Kasumi-1 (cell line): Measurements from ENCODE around the gene MAML2.

Experiments
- DNase-seq, 2 experiments: peaks; one replicate each; lab custom pipeline; 2025; lab: John Stamatoyannopoulos, UW

The MAML2 gene

DNA sequence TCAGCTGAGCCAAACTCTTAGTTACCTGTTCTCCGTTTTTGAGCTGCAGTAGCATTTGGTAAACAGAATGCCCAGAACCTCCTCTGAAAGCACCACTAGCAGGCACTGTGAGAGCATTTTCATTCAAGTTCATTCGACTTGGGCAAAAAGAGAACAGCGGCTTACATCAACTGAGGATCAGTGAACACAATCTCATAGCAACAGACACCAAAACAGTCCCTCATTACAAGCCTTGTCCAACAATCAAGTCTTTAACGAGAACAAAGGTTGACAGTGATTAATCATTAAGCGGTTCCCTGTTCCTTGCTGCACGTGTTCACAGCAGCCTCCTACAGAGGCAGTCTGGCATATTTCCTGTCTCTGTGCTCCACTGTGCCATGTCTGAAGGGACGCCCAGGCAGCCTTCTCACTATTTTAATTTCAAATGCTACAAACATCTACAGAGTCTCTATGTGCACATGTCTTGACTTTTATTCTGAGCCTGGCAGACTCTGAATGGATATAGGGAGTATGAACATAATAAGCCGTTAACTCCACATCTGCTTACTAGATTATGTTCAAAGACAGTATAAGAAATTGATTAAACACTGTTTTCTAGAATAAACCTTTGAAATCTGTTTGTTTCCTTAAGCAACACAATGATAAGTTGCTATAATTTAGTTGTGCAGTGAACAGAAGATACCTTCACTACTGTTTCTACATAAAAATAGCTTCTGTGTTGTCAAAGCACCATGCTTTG is 330.7 kb downstream of the MAML2 start:
- DNase-seq: no peak

DNA sequence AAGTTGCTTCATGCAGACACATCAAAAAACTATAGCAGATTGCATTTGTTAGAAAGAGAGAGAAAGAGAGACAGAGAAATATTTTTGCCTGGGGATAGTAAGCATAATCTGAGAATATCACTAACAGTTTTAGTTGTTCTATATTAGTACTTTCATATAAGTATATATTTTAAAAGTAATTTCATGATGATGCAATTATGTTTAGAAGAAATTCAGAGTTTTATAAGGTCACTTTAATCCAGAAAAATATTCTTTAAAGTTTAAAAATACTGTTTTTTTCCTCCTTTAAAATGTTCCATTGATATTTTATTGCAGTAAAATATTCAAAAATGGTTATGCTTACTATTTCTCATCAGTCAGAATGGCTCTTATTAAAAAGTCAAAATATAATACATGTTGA is 332.3 kb downstream of the MAML2 start:
- no peak for DNase-seq

DNA sequence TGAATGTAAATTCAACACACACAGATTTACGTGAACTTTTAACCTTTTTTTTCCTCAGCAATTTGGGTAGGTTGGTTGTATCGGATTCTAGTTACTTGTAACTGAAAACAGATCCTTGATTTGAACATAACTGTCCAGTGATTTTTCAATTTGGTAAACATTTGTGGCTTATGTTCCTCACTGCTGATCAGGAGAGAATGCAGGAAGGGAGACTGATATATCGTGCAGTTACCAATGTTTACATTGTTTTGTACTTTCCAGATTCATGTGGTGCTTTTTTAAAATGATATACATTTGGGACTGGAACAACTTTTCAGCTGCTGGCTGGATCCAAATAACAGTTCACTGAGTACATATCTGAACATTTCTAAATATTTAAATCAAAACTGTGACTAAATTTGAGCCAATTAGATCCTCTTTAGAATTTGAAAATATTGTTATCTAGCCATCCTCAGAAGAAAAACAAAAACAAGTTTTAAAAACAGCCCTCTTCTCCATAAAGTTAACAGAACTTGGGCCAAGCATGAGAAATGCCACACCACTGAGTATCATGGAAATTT is 334.8 kb downstream of the MAML2 start:
- DNase-seq: no peak

DNA sequence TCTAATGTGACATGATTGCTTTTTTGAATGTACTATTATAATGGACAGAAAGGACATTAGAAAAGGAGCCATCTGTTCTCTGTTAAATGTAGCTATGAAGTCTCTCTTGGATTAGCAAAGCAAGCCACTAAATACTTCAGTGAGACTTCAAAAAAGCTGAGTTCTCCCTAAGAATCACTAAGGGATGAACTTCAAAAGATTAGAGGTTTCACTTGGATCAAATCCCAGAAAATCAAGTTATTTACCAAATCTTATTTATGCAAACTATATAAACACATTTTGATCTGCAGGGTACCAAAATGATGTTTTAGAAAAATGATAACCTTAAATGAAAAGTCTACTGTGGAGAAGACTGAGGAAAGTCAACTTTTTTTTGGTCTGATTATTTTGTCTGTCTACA is 337.0 kb downstream of the MAML2 start:
- DNase-seq: no peak

DNA sequence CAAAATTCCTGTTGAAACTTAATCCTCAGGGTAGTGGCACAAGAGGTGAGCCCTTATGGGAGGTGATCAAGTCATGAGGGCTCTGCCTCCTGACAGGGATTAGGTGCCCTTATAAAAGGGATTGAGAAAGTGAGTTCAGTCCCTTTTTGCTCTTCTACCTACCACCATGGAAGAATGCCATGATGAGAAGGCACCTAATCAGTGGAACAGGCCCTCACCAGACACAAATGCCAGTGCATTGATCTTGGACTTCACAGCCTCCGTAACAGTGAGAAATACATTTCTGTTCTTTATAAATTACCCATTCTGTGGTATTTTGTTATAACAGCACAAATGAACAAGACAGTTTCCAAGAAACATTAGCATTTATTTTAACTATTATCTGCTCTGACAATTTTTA is 338.1 kb downstream of the MAML2 start:
- no peak for DNase-seq

DNA sequence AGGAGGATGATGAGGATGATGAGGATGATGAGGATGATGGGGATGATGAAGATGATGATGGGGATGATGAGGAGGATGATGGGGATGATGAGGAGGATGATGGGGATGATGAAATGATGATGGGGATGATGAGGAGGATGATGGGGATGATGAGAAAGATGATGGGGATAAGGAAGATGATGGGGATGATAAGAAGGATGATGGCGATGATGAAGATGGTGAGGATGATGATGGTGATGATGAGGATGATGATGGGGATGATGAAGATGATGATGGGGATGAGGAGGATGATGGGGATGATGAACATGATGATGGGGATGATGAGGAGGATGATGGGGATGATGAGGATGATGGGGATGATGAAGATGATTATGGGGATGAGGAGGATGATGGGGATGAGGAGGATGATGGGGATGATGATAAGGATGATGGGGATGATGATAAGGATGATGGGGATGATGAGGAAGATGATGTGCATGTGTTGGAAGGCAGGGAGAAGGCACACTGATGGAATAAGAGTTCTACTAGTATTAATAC is 340.2 kb downstream of the MAML2 start:
- DNase-seq: no peak

DNA sequence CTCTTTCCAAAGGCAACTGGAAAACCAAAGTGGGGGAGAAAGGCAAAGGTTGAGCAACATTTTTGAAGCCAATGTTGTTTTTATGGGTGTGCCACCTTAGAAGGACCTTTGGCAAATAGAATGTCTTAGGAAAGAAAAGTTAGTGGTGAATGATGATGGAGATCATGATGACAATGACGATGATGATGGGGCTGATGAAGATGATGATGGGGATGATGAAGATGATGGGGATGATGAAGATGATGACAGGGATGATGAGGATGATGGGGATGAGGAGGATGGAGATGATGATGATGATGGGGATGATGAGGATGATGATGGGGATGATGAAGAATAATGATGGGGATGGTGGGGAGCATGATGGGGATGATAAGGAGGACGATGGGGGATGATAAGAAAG is 340.7 kb downstream of the MAML2 start:
- no peak for DNase-seq

DNA sequence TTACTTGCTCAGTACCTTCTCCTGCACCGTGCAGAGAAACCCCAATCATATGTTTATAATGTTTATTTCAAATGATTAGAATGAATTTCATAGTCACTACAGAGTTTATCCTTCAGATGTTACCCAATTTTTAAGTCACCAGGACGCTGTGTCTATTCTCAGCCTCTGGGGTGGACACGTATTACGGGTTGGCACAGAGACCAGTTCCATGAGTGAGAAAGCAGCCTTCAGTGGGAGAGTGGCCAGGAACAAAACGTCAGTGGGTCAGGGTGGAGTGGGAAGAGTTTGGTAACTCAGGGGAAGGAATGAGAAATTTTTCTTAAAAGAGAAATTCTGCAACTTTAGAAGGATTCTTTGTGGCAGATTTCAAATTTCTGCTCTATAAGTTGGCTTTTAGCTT is 342.0 kb downstream of the MAML2 start:
- no peak for DNase-seq

DNA sequence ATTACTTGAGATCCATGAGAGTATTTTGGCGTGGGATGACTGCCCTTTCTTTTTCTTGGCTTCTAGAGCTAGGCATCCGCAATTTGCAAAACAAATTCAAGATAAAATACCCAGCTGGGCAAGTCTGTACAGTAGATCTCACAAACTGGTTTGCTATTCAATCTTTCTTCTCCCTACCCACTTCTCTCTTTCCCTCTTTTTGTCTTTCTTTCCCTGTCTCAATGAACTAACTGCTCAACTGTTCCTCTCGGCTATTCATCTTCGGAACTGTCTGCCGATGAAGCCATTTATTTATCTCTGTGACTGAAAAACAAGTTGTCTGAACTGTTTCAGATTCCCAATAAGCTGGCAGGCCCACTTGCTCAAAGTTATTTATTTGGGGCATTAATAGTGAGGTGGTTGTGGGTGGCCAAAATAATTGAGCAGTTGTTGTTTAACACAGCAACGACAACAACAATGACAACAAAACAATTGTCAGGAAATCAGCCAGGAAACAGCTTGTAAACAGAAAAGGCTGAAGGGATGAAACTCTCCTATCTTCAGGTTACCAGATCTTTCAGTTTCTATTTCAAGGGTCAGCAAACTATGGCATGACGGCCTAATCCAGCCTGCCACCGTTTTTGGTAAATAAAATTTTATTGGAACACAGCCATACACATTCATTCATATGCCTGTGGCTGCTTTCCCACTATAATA is 343.1 kb downstream of the MAML2 start:
- no peak for DNase-seq

DNA sequence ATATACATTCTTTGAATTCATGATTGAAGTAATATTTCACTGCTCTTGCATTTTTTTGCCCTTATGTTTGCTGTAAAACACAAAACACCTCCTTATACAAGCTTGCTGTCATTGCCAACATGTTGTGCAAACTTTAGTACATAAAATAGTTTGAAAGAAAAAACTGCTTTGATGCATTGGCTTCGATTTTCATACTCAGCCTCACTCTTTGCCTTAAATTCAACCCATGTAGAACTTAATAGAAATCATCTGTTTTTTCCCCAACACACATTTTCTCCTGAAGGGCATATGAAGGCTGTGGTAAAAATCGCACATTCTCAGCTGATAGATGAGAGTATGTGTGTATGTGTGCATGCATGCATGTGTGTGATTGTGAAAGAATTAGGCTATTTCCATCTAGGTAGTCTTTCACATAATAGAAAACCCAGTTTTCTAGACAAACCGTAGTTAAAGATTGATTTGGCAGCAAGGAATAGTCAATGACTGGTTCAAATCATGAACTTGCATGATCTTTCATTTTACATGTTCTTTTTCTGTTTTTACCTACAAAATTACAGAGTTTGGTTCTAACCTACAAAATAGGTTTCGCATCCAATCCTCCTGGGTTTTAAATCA is 346.3 kb downstream of the MAML2 start:
- no peak for DNase-seq

DNA sequence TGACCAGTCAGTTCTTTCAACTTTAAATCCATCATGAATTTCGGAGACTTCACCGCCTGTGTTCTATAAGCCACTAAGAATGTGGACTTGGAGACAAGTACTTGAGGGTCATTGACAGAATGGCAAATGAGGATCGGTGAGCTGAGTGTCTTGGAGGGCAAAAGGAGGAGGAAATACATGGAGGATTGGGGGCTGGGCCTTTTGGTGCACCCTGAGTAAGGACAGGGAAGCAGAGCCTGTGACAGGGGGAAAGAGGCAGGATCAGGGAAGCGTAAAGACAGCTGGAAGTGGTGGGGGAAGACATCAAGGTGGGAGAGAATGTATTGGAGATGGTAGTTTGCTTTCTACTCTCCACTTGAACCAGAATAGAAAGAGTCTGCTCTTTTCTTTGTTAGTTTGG is 348.7 kb downstream of the MAML2 start:
- DNase-seq: no peak

DNA sequence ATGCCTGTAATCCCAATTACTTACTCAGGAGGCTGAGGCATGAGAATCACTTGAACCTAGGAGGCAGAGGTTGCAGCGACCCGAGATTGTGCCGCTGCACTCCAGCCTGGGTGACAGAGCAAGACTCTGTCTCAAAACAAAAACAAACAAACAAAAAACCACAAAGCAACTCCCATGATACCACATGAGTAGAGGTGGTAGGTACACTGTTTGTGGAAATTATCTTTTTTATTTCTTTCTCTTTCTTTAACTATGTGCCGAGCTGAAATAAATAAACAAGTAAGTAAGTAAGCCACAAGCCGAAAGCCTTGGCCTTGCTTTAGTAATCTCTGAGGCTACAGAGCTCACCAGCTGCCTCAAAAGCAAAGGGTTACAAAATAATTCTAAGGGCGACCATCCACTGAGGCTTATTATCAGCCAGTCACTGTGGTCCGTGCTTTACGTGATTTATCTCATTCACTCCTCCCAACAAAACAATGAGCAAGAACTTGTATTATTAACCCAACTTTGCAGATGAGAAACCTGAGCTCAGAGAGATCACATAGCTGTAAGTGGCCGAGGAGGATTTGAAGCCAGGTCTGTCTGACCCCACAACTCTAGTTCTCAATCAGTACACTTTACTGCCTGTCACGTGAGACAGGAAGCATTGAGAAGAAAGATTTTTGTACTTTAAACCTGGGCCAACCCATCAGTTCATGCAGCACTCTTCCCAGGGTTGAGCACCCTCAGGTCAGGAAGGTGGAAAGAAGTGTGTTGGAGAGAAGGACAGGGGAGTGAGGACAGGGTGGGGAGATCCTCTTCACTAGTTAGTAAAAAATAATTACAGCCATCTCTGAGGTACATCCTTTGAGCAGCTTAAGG is 349.3 kb downstream of the MAML2 start:
- no peak for DNase-seq

DNA sequence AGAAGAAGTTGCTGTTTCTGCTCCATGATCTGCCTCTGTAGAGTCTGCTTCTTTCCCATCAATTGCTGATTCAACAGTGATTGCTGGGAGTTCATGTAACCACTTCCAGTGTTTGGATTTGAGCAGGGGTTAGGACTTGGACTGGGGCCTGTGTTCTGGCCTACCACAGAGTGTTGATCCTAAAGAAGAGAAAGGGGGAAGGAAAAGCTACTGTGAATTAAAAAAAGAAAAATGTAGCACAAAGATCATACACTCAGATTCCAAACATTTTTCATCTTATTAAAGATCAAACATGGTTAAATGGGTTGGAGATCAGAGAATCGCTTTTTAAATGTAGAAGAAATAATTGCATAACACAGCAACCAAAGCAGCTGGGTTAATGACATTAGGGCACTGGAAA is 351.4 kb downstream of the MAML2 start:
- DNase-seq: no peak

DNA sequence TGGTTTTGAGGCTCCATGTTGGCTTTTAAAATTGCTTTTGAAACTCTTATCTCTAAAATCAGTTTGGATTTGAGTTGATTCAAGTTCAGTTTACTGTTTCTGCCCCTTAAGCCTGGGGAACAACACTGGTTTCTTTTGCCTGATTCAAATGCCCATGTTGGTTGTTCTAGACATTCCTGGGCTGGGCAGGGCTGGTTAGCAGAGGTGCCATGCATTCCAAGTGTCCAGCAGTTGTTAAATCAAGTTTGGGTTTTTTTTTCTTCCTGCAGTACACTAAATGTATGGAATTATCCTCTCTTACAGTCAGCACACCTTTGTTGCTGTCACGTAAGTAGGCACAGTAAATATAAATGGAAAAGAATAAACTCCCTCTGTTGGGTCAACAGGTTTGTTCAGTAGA is 351.9 kb downstream of the MAML2 start:
- no peak for DNase-seq

DNA sequence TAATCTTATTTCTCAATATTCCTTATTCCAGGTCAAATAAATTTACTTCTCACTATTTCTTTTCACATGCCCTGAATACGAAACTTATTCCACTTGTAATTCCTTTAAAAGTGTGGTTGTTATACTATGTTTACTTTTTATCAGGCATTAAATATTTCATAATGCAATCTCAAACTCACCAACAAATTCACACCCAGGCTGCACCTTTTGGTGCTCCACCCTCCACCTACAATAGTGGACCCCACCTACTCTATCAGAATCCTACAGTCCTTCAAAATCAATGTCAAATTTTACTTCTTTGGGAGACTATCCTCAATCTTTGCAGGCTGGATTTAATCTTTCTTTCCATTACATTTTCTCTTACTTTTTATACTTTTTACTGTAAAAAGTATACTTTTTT is 353.2 kb downstream of the MAML2 start:
- DNase-seq: no peak

DNA sequence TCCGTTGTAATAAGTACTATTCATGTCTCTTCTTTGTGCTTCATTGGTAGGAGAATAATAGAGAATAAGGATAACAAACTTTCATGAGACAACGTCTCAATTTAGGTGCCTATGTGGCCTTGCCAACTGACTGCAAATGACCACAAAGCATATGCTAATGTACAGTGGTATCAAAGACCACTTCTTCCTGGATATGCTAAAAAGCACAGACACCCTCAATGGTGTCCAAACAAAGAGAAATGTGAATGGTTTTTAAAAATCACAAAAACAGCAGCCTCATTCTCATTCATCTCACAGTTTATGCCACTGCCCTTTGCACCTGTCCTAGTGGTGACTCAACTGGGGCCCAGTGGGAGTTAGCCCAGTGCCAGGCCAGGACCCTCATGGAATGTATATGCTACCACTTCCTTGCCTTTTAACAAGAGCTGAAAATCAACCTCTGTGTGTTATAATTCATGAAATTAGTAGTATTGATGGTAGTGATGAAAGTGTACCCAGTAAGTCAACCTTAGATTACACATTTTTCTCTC is 353.9 kb downstream of the MAML2 start:
- no peak for DNase-seq

DNA sequence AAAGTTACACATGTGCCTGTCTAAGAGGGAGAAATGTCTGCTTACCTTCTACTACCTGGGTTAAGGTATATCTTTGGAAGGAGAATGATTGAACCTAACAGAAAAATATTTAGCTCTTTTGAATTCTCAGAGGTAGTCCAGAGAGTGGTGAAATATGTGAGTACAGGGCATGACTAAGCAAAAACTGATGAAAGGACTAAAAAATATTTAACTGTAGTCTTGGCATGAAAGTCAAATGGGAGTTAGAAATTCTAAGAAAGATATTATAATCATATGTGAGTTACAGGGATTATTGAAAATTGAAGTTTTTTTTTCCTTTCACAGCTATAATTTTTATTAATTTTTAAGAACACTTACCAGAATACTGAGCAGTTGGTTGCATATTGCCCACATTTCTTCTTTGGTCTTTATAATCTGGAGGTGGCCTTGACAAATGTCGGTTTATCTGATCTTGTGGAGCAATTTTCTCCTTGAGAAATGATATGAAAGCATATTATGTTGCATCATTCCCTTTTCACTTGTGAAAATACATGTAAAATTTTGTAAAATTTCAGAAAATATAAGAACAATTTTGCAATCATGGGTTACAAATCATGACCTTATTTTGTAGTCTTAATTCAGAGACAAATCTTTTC is 357.7 kb downstream of the MAML2 start:
- DNase-seq: no peak

DNA sequence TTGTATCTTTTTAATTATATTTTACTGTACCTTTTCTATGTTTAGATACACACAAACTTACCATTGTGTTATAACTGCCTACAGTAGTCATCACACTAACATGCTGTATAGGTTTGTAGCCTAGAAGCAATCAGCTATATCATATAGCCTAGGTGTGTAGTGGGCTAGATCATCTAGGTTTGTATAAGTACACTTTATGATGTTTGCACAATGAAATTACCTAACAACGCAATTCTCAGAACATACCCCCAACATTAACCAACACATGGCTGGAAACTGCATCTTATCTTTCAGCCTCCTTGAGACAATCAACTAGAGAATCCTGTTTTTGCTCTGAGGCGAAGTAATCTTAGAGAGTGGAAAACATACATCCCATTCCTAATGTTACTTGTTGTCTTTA is 358.9 kb downstream of the MAML2 start:
- no peak for DNase-seq

DNA sequence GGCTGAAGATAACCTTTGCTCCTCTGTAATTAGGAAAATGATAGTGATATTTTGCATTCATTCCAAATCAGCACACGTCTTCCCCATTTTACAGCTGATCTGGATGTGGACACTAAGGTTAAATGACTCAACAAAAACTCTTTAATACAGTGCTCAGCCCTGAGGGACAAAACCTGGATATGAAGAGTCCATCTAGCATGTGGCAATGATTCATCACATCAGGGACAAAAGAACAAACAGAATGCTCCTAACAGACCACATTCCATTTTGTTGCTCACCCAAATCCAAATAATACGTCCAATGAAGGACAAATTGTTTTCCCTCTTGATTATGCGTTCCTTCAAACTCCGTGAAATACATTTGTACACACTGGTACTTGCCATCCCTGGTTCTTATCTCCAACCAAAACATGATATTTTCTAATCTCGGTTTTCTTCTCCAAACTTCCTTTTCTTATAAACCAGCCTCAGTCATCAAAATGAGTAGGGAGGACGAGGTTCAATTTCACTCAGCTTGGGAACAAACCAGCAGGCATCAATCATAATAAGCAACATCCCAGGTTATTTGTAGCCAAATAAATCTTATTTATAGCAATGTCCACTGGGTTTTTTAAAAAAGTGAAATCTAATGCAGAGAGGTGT is 365.3 kb downstream of the MAML2 start:
- DNase-seq: no peak

DNA sequence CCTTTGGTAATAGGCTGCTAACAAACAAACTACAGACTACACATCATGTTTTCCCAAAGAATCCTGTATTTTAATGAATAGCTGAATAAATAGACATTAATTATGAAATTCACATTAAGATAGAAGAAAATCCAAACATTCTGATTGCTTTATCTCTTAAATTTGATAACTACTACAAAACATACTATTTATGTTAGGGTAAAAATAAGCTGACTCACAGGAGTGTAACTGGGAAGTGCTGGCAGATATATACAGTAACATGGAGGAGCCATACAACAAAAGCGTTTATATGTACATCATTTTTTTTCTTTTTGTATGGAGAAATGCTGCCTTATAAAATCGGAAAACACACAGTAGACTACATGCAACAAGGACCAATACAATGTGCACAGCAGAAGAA is 366.4 kb downstream of the MAML2 start:
- DNase-seq: no peak

DNA sequence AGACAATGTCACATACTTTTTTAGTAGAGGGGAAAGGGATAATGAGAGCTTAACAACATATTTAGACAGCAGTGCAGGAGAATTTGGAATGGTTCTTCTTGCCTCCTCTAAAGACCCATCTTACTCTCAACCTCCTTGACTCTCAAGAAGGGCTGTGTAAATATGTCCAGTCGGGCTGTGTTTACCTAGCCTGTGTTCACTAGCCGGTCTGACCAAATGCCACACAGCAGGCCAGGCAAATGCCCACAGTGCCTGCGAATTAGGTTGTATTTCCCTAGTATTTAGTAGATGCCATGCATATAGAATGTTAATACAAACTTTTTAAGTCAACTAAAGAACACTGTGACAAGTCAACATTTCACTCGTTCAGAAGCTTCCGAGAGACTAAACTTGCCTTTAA is 367.7 kb downstream of the MAML2 start:
- DNase-seq: no peak
